GM12878 (cell line): Measurements from ENCODE around the gene SLC24A3. TPM values are rescaled to one million over a fixed set of nuclear protein-coding genes. Genes with fewer than 3 reads are reported as not detected.

Experiments
- ATAC-seq: fragments of 200-7000 bp; cut with Tn5 transposase; 3 replicates; pipeline ENCODE4 v1.9.1; 2020; ENCODE audit warnings: mild to moderate bottlenecking, moderate library complexity
- BruUV-seq: library from RNA; stranded (reverse); fragments of 400-500 nt; replicated peaks from 2 replicates; lab custom pipeline; 2021; lab: Mats Ljungman, UMichigan
- CTCF ChIA-PET: fragments of 300-600 bp; sonication (Branson Sonifier 250); formaldehyde crosslinking; extraction: SDS; loops from one replicate; lab custom pipeline; 2021; ENCODE audit warnings: inconsistent platforms; lab: Yijun Ruan, JAX
- POLR2A ChIA-PET: fragments of 350-600 bp; formaldehyde crosslinking; extraction: SDS; loops from one replicate; lab custom pipeline; 2021; ENCODE audit warnings: inconsistent platforms; lab: Charles Lee
- RAD21 ChIA-PET: fragments of 300-600 bp; sonication (Branson Sonifier 250); formaldehyde crosslinking; loops from one replicate; lab custom pipeline; 2023; ENCODE audit warnings: antibody characterized with exemption; ENCODE audit not compliant: unreplicated experiment; lab: Charles Lee
- SMC1A ChIA-PET: fragments of 300-600 bp; sonication (Branson Sonifier 250); formaldehyde crosslinking; loops from one replicate; lab custom pipeline; 2023; ENCODE audit not compliant: unreplicated experiment, uncharacterized antibody; lab: Charles Lee
- DNase-seq: peaks from one replicate; pipeline ENCODE4 v3.0.0-alpha.2; 2011; ENCODE audit warnings: low read depth, low spot score
- FAIRE-seq: peaks from 3 replicates; lab custom pipeline; 2011; peaks lifted over from hg19 to GRCh38; lab: Jason Lieb, UNC
- H2AFZ ChIP-seq: 2 replicates; pipeline ENCODE4 v1.6.0; 2011; ENCODE audit warnings: low read depth, low read length, control low read depth; ENCODE audit not compliant: control insufficient read depth
- H3K27ac ChIP-seq: 2 replicates; pipeline ENCODE4 v1.5.1; 2011; ENCODE audit warnings: control low read depth; ENCODE audit not compliant: control insufficient read depth, insufficient read depth
- H3K27me3 ChIP-seq, 2 experiments: replicated peaks in 1 of 2; 2 replicates each; pipeline versions ENCODE4 v1.6.0 to v1.6.1; 2011; ENCODE audit warnings: low read length in 1 of 2; ENCODE audit not compliant: control insufficient read depth in 2 of 2, insufficient read depth in 2 of 2
- H3K36me3 ChIP-seq, 2 experiments: 2 replicates each; pipeline ENCODE4 v1.5.1; 2011; ENCODE audit warnings: low read length in 1 of 2; ENCODE audit not compliant: control insufficient read depth in 2 of 2, insufficient read depth in 2 of 2
- H3K4me1 ChIP-seq: 2 replicates; pipeline ENCODE4 v1.6.1; 2011; ENCODE audit warnings: mild to moderate bottlenecking, low read length, moderate library complexity, mixed read lengths; ENCODE audit not compliant: control insufficient read depth, insufficient read depth
- H3K4me2 ChIP-seq: 2 replicates; pipeline ENCODE4 v1.6.0; 2011; ENCODE audit warnings: control low read depth; ENCODE audit not compliant: control insufficient read depth, insufficient read depth
- H3K4me3 ChIP-seq: fragments of 200-600 bp; sonication (generic); 2 replicates; pipeline ENCODE4 v1.5.1; 2016
- H3K79me2 ChIP-seq: 2 replicates; pipeline ENCODE4 v1.6.0; 2011; ENCODE audit warnings: low read length; ENCODE audit not compliant: control insufficient read depth, insufficient read depth
- H3K9ac ChIP-seq: 2 replicates; pipeline ENCODE4 v1.8.0; 2011; ENCODE audit warnings: low read length, control low read depth, mixed read lengths; ENCODE audit not compliant: control insufficient read depth, insufficient read depth
- H3K9me3 ChIP-seq: replicated peaks from 3 replicates; pipeline ENCODE4 v1.5.1; 2011; ENCODE audit warnings: mild to moderate bottlenecking, low read length; ENCODE audit not compliant: control insufficient read depth, insufficient read depth
- H4K20me1 ChIP-seq: 2 replicates; pipeline ENCODE4 v1.6.0; 2011; ENCODE audit not compliant: control insufficient read depth, insufficient read depth
- CEBPB ChIP-seq, 2 experiments: fragments of 150-350 bp in 1 of 2; IDR thresholded peaks; 2 replicates each; pipeline ENCODE4 v1.6.1; 2012 to 2014; ENCODE audit warnings: low read depth in 2 of 2, low read length in 2 of 2, borderline replicate concordance in 1 of 2, inconsistent platforms in 1 of 2
- HCFC1 ChIP-seq: fragments of 150-350 bp; IDR thresholded peaks from 2 replicates; pipeline ENCODE4 v1.6.1; 2014; ENCODE audit warnings: low read length
- KAT2A ChIP-seq: conservative IDR thresholded peaks from 2 replicates; pipeline ENCODE4 v1.6.1; 2011; ENCODE audit warnings: low read depth, low read length; ENCODE audit not compliant: control insufficient read depth
- NFXL1 ChIP-seq: fragments of 450-650 bp; IDR thresholded peaks from 2 replicates; pipeline ENCODE4 v1.6.1; 2017; ENCODE audit warnings: antibody characterized with exemption, mild to moderate bottlenecking, borderline replicate concordance
- RAD51 ChIP-seq: fragments of 450-650 bp; IDR thresholded peaks from 2 replicates; pipeline ENCODE4 v1.6.1; 2016; ENCODE audit warnings: moderate library complexity, mild to moderate bottlenecking, inconsistent platforms
- SREBF2 ChIP-seq: IDR thresholded peaks from 2 replicates; pipeline ENCODE4 v1.6.1; 2012; ENCODE audit warnings: mild to moderate bottlenecking, low read length
- WGBS: methylation state at CpG from one replicate; pipeline ENCODE4 v1.1.6; 2016; ENCODE audit warnings: low lambda C conversion rate; ENCODE audit not compliant: insufficient replicate concordance, insufficient coverage; ENCODE audit errors: missing lambda C conversion rate; 5-methylcytosine and 5-hydroxymethylcytosine counted together
- in situ Hi-C: fragments of 300-500 bp; cut with MboI; formaldehyde crosslinking; loops from 9 replicates; pipeline ENCODE4 v1.14.3; 2018; ENCODE audit warnings: mixed read lengths
- intact Hi-C: fragments of 100-400 bp; cut with micrococcal nuclease; formaldehyde crosslinking; loops from one replicate; pipeline ENCODE4 v1.14.2; 2022; ENCODE audit not compliant: unreplicated experiment
- polyA plus RNA-seq, 11 experiments: library from polyadenylated mRNA; depleted of rRNA in 4 of 11; unstranded in 6 of 11; stranded (reverse) in 5 of 11; fragments of >200 nt; fragmentation: Nextera tagmentation in 4 of 11; fragmentation: Illumina TruSeq in 1 of 11; extraction: Ambion mirVana in 4 of 11; extraction: Trizol in 1 of 11; gene quantifications; 1 replicate in 1 of 11; 2 replicates in 10 of 11; pipeline versions ENCODE4 v1.2.1 to v1.2.3, GENCODE V29; 2011 to 2016; ENCODE audit warnings: inconsistent platforms in 2 of 11, missing spikeins in 2 of 11, low read depth in 1 of 11
- total RNA-seq, 4 experiments: library from RNA; depleted of rRNA in 3 of 4; stranded (reverse); fragments of >200 nt in 3 of 4; fragmentation: Illumina TruSeq in 1 of 4; extraction: Trizol in 1 of 4; gene quantifications; 2 replicates each; pipeline versions ENCODE4 v1.2.1 to v1.2.3, GENCODE V29; 2013 to 2021
- TF ChIP-seq, protein P1 (sequence below): fragments of 450-650 bp; IDR thresholded peaks from 2 replicates; pipeline ENCODE4 v1.6.1; 2016; ENCODE audit warnings: mild to moderate bottlenecking
- TF ChIP-seq, protein P2 (sequence below): fragments of 450-650 bp; IDR thresholded peaks from 2 replicates; pipeline ENCODE4 v1.6.1; 2018; ENCODE audit warnings: mild to moderate bottlenecking, low read depth, moderate library complexity; ENCODE audit not compliant: partially characterized antibody
- TF ChIP-seq, protein P3 (sequence below): fragments of 450-650 bp; IDR thresholded peaks from 2 replicates; pipeline ENCODE4 v1.6.1; 2017; ENCODE audit warnings: mild to moderate bottlenecking, low read depth, inconsistent platforms; ENCODE audit not compliant: poor library complexity, severe bottlenecking
- TF ChIP-seq, protein P4 (sequence below): fragments of 450-650 bp; IDR thresholded peaks from 2 replicates; pipeline ENCODE4 v1.6.1; 2017; ENCODE audit warnings: mild to moderate bottlenecking, moderate library complexity

SLC24A3 gene
- total and polyA plus RNA-seq, 10 of the 15 experiments (the other 5 are each of a cell fraction or from before 2014, with no cell fraction given), result 0.04 TPM; not detected in 9

DNA sequence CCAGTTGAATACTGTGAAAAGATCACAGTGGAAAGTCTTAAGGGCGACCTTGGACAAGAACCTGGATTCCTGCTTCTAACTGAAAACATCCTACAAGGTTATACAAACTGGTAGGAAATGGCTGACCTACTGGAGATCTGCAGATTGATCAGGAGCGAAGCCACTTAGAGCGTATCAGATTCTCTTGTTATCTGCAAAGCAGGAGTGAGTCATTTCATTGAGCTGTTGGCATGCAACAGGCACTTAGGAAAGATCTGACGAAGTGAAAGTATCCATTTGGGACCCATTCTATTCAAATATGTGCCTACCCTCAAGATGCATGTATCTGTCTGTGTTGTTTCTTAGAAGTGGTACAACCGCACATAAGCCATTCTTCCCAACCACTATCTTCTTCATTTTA lies 414.5 kb downstream of the SLC24A3 start:
- no peaks in the 10 kb centered on the region for H3K36me3 ChIP-seq
- no TSS peak for BruUV-seq
- H3K4me3 ChIP-seq, result no peak overlapping the region
- intact Hi-C loops (no loop called here), in situ Hi-C loops (no loop called here)
- FAIRE-seq (no peak), ATAC-seq (no peak), DNase-seq (no peak)
- ChIA-PET CTCF (interaction anchor here (1.0 to 9.1 kb wide), 3 partner anchors 12 to 36 kb away, joined by 3 to 264 read pairs (median 48); no protein-coding TSS in a partner anchor), SMC1A (interaction anchor here (6.0 kb wide), 1 partner anchor 35 kb away, joined by 150 read pairs; no protein-coding TSS in a partner anchor), POLR2A (no interaction called here), RAD21 (interaction anchor here (5.0 kb wide), 1 partner anchor 34 kb away, joined by 94 read pairs; no protein-coding TSS in a partner anchor)
- H4K20me1 ChIP-seq, result no peaks in the 10 kb centered on the region
- no peak overlapping the region for H2AFZ ChIP-seq
- H3K9ac ChIP-seq, result no peak overlapping the region
- H3K79me2 ChIP-seq, result no peaks in the 10 kb centered on the region
- 49% methylated on average over 5 of the region's 5 CpGs for WGBS
- no peak overlapping the region for H3K27ac ChIP-seq
- H3K9me3 ChIP-seq, result no peaks in the 10 kb centered on the region
- H3K4me2 ChIP-seq, result no peak overlapping the region
- no peaks in the 10 kb centered on the region for H3K27me3 ChIP-seq
- H3K4me1 ChIP-seq, result no peaks in the 10 kb centered on the region
- TF ChIP-seq, protein P1, sequence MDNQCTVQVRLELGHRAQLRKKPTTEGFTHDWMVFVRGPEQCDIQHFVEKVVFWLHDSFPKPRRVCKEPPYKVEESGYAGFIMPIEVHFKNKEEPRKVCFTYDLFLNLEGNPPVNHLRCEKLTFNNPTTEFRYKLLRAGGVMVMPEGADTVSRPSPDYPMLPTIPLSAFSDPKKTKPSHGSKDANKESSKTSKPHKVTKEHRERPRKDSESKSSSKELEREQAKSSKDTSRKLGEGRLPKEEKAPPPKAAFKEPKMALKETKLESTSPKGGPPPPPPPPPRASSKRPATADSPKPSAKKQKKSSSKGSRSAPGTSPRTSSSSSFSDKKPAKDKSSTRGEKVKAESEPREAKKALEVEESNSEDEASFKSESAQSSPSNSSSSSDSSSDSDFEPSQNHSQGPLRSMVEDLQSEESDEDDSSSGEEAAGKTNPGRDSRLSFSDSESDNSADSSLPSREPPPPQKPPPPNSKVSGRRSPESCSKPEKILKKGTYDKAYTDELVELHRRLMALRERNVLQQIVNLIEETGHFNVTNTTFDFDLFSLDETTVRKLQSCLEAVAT, result no peak
- no peak for TF ChIP-seq CEBPB (IDR thresholded peaks at IDR 0.05; ENCODE audit: borderline replicate concordance in 1 of 2, low read depth in 2 of 2, low read length in 2 of 2)
- TF ChIP-seq, protein P2, sequence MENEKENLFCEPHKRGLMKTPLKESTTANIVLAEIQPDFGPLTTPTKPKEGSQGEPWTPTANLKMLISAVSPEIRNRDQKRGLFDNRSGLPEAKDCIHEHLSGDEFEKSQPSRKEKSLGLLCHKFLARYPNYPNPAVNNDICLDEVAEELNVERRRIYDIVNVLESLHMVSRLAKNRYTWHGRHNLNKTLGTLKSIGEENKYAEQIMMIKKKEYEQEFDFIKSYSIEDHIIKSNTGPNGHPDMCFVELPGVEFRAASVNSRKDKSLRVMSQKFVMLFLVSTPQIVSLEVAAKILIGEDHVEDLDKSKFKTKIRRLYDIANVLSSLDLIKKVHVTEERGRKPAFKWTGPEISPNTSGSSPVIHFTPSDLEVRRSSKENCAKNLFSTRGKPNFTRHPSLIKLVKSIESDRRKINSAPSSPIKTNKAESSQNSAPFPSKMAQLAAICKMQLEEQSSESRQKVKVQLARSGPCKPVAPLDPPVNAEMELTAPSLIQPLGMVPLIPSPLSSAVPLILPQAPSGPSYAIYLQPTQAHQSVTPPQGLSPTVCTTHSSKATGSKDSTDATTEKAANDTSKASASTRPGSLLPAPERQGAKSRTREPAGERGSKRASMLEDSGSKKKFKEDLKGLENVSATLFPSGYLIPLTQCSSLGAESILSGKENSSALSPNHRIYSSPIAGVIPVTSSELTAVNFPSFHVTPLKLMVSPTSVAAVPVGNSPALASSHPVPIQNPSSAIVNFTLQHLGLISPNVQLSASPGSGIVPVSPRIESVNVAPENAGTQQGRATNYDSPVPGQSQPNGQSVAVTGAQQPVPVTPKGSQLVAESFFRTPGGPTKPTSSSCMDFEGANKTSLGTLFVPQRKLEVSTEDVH, result no peak
- TF ChIP-seq KAT2A, result no peak
- TF ChIP-seq, protein P3, sequence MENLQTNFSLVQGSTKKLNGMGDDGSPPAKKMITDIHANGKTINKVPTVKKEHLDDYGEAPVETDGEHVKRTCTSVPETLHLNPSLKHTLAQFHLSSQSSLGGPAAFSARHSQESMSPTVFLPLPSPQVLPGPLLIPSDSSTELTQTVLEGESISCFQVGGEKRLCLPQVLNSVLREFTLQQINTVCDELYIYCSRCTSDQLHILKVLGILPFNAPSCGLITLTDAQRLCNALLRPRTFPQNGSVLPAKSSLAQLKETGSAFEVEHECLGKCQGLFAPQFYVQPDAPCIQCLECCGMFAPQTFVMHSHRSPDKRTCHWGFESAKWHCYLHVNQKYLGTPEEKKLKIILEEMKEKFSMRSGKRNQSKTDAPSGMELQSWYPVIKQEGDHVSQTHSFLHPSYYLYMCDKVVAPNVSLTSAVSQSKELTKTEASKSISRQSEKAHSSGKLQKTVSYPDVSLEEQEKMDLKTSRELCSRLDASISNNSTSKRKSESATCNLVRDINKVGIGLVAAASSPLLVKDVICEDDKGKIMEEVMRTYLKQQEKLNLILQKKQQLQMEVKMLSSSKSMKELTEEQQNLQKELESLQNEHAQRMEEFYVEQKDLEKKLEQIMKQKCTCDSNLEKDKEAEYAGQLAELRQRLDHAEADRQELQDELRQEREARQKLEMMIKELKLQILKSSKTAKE, result no peak
- TF ChIP-seq, protein P4, sequence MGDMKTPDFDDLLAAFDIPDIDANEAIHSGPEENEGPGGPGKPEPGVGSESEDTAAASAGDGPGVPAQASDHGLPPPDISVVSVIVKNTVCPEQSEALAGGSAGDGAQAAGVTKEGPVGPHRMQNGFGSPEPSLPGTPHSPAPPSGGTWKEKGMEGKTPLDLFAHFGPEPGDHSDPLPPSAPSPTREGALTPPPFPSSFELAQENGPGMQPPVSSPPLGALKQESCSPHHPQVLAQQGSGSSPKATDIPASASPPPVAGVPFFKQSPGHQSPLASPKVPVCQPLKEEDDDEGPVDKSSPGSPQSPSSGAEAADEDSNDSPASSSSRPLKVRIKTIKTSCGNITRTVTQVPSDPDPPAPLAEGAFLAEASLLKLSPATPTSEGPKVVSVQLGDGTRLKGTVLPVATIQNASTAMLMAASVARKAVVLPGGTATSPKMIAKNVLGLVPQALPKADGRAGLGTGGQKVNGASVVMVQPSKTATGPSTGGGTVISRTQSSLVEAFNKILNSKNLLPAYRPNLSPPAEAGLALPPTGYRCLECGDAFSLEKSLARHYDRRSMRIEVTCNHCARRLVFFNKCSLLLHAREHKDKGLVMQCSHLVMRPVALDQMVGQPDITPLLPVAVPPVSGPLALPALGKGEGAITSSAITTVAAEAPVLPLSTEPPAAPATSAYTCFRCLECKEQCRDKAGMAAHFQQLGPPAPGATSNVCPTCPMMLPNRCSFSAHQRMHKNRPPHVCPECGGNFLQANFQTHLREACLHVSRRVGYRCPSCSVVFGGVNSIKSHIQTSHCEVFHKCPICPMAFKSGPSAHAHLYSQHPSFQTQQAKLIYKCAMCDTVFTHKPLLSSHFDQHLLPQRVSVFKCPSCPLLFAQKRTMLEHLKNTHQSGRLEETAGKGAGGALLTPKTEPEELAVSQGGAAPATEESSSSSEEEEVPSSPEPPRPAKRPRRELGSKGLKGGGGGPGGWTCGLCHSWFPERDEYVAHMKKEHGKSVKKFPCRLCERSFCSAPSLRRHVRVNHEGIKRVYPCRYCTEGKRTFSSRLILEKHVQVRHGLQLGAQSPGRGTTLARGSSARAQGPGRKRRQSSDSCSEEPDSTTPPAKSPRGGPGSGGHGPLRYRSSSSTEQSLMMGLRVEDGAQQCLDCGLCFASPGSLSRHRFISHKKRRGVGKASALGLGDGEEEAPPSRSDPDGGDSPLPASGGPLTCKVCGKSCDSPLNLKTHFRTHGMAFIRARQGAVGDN, result no peak
- no peak for TF ChIP-seq NFXL1
- no peak for TF ChIP-seq SREBF2
- no peak for TF ChIP-seq HCFC1
- no peak for TF ChIP-seq RAD51
